GM18519 (cell line): ENCODE measurements around the gene HGS.
"Not testable (repeated sequence)": the region's sequence is repeated elsewhere in the genome, so short reads cannot be mapped to it uniquely, and the experiment has no call there.

Experiments
- ATAC-seq: cut with Tn5 transposase; IDR thresholded peaks from one replicate; pipeline ENCODE4 v1.9.1; 2021; ENCODE audit warnings: mild to moderate bottlenecking, moderate library complexity; ENCODE audit not compliant: unreplicated experiment, low FRiP score

Gene HGS

GRCh38 chr17:81738801-81739393 is 55.1 kb downstream of the HGS start:
- ATAC-seq, result no peak

- ATAC-seq, result not testable (repeated sequence)
Measured at GRCh38 chr17:81739593-81739992, 55.8 kb downstream of the HGS start.

- ATAC-seq, result no peak
Measured at GRCh38 chr17:81740395-81740961, 56.7 kb downstream of the HGS start.

GRCh38 chr17:81741049-81741593 is 57.3 kb downstream of the HGS start:
- no peak for ATAC-seq

GRCh38 chr17:81741594-81742452 is 58.0 kb downstream of the HGS start:
- no peak for ATAC-seq
